Esophagus (tissue), 2 donors: ENCODE data around the gene XPO1. TPM values are rescaled to one million over a fixed set of nuclear protein-coding genes. Genes with fewer than 3 reads are reported as not detected.
"Not testable (repeated sequence)": the region's sequence is repeated elsewhere in the genome, so short reads cannot be mapped to it uniquely, and the experiment has no call there.

ENCODE experiments used
- H3K27ac ChIP-seq, 2 donors: one replicate each; pipeline ENCODE4 v1.5.1; 2013; ENCODE audit warnings: low read depth in 2 of 2, mild to moderate bottlenecking in 2 of 2, inconsistent platforms in 1 of 2, low read length in 1 of 2, moderate library complexity in 1 of 2
- H3K27me3 ChIP-seq, 2 donors: one replicate each; pipeline ENCODE4 v1.6.1; 2013; ENCODE audit warnings: low read length in 2 of 2, control low read depth in 1 of 2, mild to moderate bottlenecking in 1 of 2; ENCODE audit not compliant: insufficient read depth in 2 of 2, control insufficient read depth in 1 of 2
- H3K36me3 ChIP-seq, 2 donors: one replicate each; pipeline ENCODE4 v1.6.1; 2013; ENCODE audit warnings: low read length in 1 of 2; ENCODE audit not compliant: control insufficient read depth in 2 of 2, insufficient read depth in 2 of 2
- H3K4me1 ChIP-seq, 2 donors: one replicate each; pipeline ENCODE4 v1.6.1; 2013; ENCODE audit warnings: low read length in 1 of 2; ENCODE audit not compliant: control insufficient read depth in 2 of 2, insufficient read depth in 2 of 2
- H3K4me3 ChIP-seq, 2 donors: one replicate each; pipeline ENCODE4 v1.5.1; 2013; ENCODE audit warnings: low read length in 2 of 2, mild to moderate bottlenecking in 2 of 2, low read depth in 1 of 2, moderate library complexity in 1 of 2
- H3K9me3 ChIP-seq, 2 donors: one replicate each; pipeline ENCODE4 v1.6.1; 2013; ENCODE audit warnings: mild to moderate bottlenecking in 2 of 2, low read depth in 1 of 2, low read length in 1 of 2, moderate library complexity in 1 of 2; ENCODE audit not compliant: control insufficient read depth in 2 of 2, insufficient read depth in 1 of 2
- WGBS, 2 donors: extraction: QIAGEN DNeasy Blood & Tissue Kit; methylation state at CpG; one replicate each; pipeline ENCODE4 v1.1.7; 2013; 5-methylcytosine and 5-hydroxymethylcytosine counted together
- polyA plus RNA-seq, 2 donors: library from polyadenylated mRNA; stranded (reverse); fragments of 200-250 nt; gene quantifications; one replicate each; pipeline ENCODE4 v1.2.3, GENCODE V29; 2013
- donor health status: healthy with polysubstance abuse.
- donor health status: Bipolar disorder and iron deficiency.

The XPO1 gene
- polyA plus RNA-seq, 2 donors = 34.4 to 43.8 TPM

GRCh38 chr2:61456746-61457420 is 81.3 kb downstream of the XPO1 start:
- H3K27me3 ChIP-seq = no peaks in the 10 kb centered on the region
- 88 to 90% methylated on average over 6 of the region's 6 CpGs for whole genome bisulfite sequencing, 2 donors
- H3K27ac ChIP-seq = no peak overlapping the region
- peaks cover 0 to 2% of the 10 kb centered on the region in 2 donors for H3K36me3 ChIP-seq
- no peaks in the 10 kb centered on the region for H3K9me3 ChIP-seq
- no peak overlapping the region for H3K4me3 ChIP-seq
- peaks cover 0 to 3% of the 10 kb centered on the region in 2 donors for H3K4me1 ChIP-seq

- Histone ChIP-seq H3K27me3 (no peaks in the 10 kb centered on the region), H3K4me3 (no peak overlapping the region), H3K9me3 (no peaks in the 10 kb centered on the region), H3K36me3 (peaks cover 0 to 2% of the 10 kb centered on the region in 2 donors), H3K27ac (no peak overlapping the region), H3K4me1 (peaks cover 0 to 3% of the 10 kb centered on the region in 2 donors)
- WGBS, 2 donors = 70 to 72% methylated on average over 5 of the region's 5 CpGs
Observed at GRCh38 chr2:61456070-61456745, 81.9 kb downstream of the XPO1 start.

GRCh38 chr2:61454972-61455371 is 83.2 kb downstream of the XPO1 start:
- not testable (repeated sequence) for H3K27me3 ChIP-seq, H3K4me1 ChIP-seq, H3K36me3 ChIP-seq, H3K27ac ChIP-seq, H3K9me3 ChIP-seq, H3K4me3 ChIP-seq
- WGBS, 2 donors = 95 to 98% methylated on average over 8 of the region's 8 CpGs

- Histone ChIP-seq H3K9me3 (no peaks in the 10 kb centered on the region), H3K4me1 (peaks cover 0 to 3% of the 10 kb centered on the region in 2 donors), H3K36me3 (no peaks in the 10 kb centered on the region), H3K27me3 (no peaks in the 10 kb centered on the region), H3K4me3 (no peak overlapping the region), H3K27ac (no peak overlapping the region)
- 88 to 98% methylated on average over 5 of the region's 5 CpGs for WGBS, 2 donors
Observed at GRCh38 chr2:61454383-61454782, 83.8 kb downstream of the XPO1 start.

- H3K4me1 ChIP-seq = peaks cover 0 to 3% of the 10 kb centered on the region in 2 donors
- H3K4me3 ChIP-seq = no peak overlapping the region
- 96% methylated on average over 8 of the region's 8 CpGs for WGBS, 2 donors
- H3K36me3 ChIP-seq = no peaks in the 10 kb centered on the region
- no peaks in the 10 kb centered on the region for H3K27me3 ChIP-seq
- no peak overlapping the region for H3K27ac ChIP-seq
- no peaks in the 10 kb centered on the region for H3K9me3 ChIP-seq
Observed at GRCh38 chr2:61452392-61452791, 85.8 kb downstream of the XPO1 start.

- no peak overlapping the region for H3K27ac ChIP-seq
- H3K4me3 ChIP-seq = no peak overlapping the region
- H3K4me1 ChIP-seq = no peaks in the 10 kb centered on the region
- no peaks in the 10 kb centered on the region for H3K9me3 ChIP-seq
- 84 to 91% methylated on average over 9 of the region's 9 CpGs for WGBS, 2 donors
- H3K27me3 ChIP-seq = no peaks in the 10 kb centered on the region
- no peaks in the 10 kb centered on the region for H3K36me3 ChIP-seq
Observed at GRCh38 chr2:61451178-61451577, 87.0 kb downstream of the XPO1 start.

- Histone ChIP-seq H3K27ac (no peak overlapping the region), H3K36me3 (no peaks in the 10 kb centered on the region), H3K4me3 (no peak overlapping the region), H3K9me3 (no peaks in the 10 kb centered on the region), H3K4me1 (no peaks in the 10 kb centered on the region), H3K27me3 (no peaks in the 10 kb centered on the region)
- WGBS, 2 donors = 66 to 70% methylated on average over 4 of the region's 4 CpGs
Observed at GRCh38 chr2:61450144-61450543, 88.0 kb downstream of the XPO1 start.

GRCh38 chr2:61448229-61448628 is 89.9 kb downstream of the XPO1 start:
- WGBS, 2 donors = 88 to 97% methylated on average over 2 of the region's 2 CpGs
- Histone ChIP-seq H3K27me3 (no peaks in the 10 kb centered on the region), H3K36me3 (no peaks in the 10 kb centered on the region), H3K4me3 (no peak overlapping the region), H3K4me1 (no peaks in the 10 kb centered on the region), H3K9me3 (no peaks in the 10 kb centered on the region), H3K27ac (no peak overlapping the region)

- H3K4me1 ChIP-seq, H3K4me3 ChIP-seq, H3K9me3 ChIP-seq, H3K27ac ChIP-seq, H3K36me3 ChIP-seq, H3K27me3 ChIP-seq: not testable (repeated sequence)
- 88 to 93% methylated on average over 7 of the region's 7 CpGs for WGBS, 2 donors
Observed at GRCh38 chr2:61446971-61447370, 91.2 kb downstream of the XPO1 start.
